ENCODE data around the gene KIF3A. TPM values are rescaled to one million over a fixed set of nuclear protein-coding genes. Genes with fewer than 3 reads are reported as not detected.
"Not testable (repeated sequence)": the region's sequence is repeated elsewhere in the genome, so short reads cannot be mapped to it uniquely, and the experiment has no call there.

The KIF3A gene
- total RNA-seq, 2 donors from 2014 or later = 5.9 to 14.0 TPM

DNA sequence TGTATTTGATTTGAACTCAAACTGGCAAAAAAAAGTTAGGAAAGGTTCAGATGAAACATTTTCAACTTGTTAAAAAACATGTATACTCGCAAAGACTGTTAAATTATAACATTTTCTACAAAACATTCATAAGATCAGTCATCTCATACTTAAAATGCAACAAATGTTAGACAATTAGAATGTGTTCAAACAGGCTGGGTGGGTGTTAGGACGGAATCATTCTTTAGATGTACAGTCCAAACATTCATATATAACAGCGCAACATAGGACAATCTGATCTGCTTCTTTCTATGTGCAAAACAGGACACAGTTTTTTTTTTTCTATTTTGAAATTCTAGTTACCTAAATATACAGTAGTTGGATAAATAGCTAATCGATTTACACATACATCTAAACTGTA, 41.4 kb downstream of the KIF3A start:
- no peaks in the 10 kb centered on the region for H3K4me1 ChIP-seq (replicated peaks)
- intact Hi-C loops (cut with DNase I) = no loop called here
- no peak for TF ChIP-seq POLR2AphosphoS5 (IDR thresholded peaks at IDR 0.05)
- TF ChIP-seq POLR2A (IDR thresholded peaks at IDR 0.05) = no peak
- no peak for TF ChIP-seq CTCF (IDR thresholded peaks at IDR 0.05)
- no peaks in the 10 kb centered on the region for H3K27me3 ChIP-seq (replicated peaks; ENCODE audit: insufficient read depth)
- no peak overlapping the region for H3K4me3 ChIP-seq
- no peaks in the 10 kb centered on the region for H3K9me3 ChIP-seq
- H3K27ac ChIP-seq = no peak overlapping the region
- no peaks in the 10 kb centered on the region for H3K36me3 ChIP-seq
- 89% methylated on average over 4 of the region's 4 CpGs for WGBS
- no peak for DNase-seq (ENCODE audit: low spot score)

DNA sequence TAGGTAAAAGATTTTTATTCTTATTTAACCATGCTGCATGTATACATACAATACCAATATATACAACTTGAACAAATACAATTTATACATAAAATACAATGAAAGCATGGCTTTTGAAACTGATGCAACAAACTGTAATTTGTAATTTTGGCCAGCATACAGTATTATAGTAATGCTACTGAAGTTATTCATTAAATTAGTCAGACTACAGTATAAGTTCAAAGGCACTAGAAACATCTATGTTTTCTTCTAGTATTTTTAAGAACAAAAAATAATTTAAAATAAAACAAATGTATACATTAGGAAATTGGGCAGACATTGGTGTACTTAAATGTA, 44.7 kb downstream of the KIF3A start:
- Histone ChIP-seq H3K36me3 (no peaks in the 10 kb centered on the region), H3K9me3 (no peaks in the 10 kb centered on the region), H3K4me1 (replicated peaks) (no peaks in the 10 kb centered on the region), H3K4me3 (no peak overlapping the region), H3K27me3 (replicated peaks; ENCODE audit: insufficient read depth) (no peaks in the 10 kb centered on the region), H3K27ac (no peak overlapping the region)
- DNase-seq (ENCODE audit: low spot score) = no peak
- TF ChIP-seq POLR2AphosphoS5 (IDR thresholded peaks at IDR 0.05) (no peak), CTCF (IDR thresholded peaks at IDR 0.05) (no peak), POLR2A (IDR thresholded peaks at IDR 0.05) (no peak)
- intact Hi-C loops (cut with DNase I) = no loop called here

GRCh38 chr5:132691755-132692631, 45.4 kb downstream of the KIF3A start:
- WGBS = 80% methylated on average over 5 of the region's 5 CpGs
- H3K9me3 ChIP-seq; H3K4me3 ChIP-seq; H3K4me1 ChIP-seq (replicated peaks); H3K36me3 ChIP-seq; intact Hi-C loops (cut with DNase I); H3K27ac ChIP-seq; DNase-seq (ENCODE audit: low spot score); H3K27me3 ChIP-seq (replicated peaks; ENCODE audit: insufficient read depth): not testable (repeated sequence)

- Histone ChIP-seq H3K9me3 (no peaks in the 10 kb centered on the region), H3K27me3 (replicated peaks; ENCODE audit: insufficient read depth) (no peaks in the 10 kb centered on the region), H3K4me3 (no peak overlapping the region), H3K36me3 (no peaks in the 10 kb centered on the region), H3K27ac (no peak overlapping the region), H3K4me1 (replicated peaks) (no peaks in the 10 kb centered on the region)
- WGBS = 98% methylated on average over 3 of the region's 3 CpGs
- TF ChIP-seq POLR2A (IDR thresholded peaks at IDR 0.05) (no peak), POLR2AphosphoS5 (IDR thresholded peaks at IDR 0.05) (no peak), CTCF (IDR thresholded peaks at IDR 0.05) (no peak)
- intact Hi-C loops (cut with DNase I) = no loop called here
- DNase-seq (ENCODE audit: low spot score) = no peak
Measured at GRCh38 chr5:132690156-132690555, 47.2 kb downstream of the KIF3A start.

DNA sequence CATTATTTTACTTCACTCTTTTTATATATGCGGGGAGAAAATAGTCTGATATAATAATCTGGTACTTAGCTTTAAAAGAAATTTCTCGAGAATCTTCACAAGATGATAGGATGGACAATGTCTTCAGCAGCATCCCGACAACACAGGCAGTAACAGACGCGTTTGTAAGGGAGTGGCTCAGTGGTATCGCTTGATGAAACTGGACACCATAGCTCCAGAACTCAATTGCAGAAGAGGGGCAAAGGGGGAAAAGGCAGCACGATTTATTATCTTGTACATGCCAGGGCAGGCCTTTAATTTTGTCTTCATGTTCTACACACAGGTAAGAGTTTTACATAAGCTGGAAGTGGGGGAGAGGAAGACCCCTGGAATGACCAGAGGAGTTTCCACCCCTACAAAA, 47.8 kb downstream of the KIF3A start:
- intact Hi-C loops (cut with DNase I) = no loop called here
- H3K27ac ChIP-seq = no peak overlapping the region
- 48% methylated on average over 7 of the region's 7 CpGs for WGBS

More for the DNA sequence above, 47.8 kb downstream of the KIF3A start:
- H3K4me3 ChIP-seq = no peak overlapping the region
- TF ChIP-seq POLR2A (IDR thresholded peaks at IDR 0.05) (no peak), POLR2AphosphoS5 (IDR thresholded peaks at IDR 0.05) (no peak), CTCF (IDR thresholded peaks at IDR 0.05) (no peak)
- no peak for DNase-seq (ENCODE audit: low spot score)
- no peaks in the 10 kb centered on the region for H3K27me3 ChIP-seq (replicated peaks; ENCODE audit: insufficient read depth)
- H3K4me1 ChIP-seq (replicated peaks) = no peaks in the 10 kb centered on the region
- H3K36me3 ChIP-seq = no peaks in the 10 kb centered on the region
- no peaks in the 10 kb centered on the region for H3K9me3 ChIP-seq

Data from prostate gland (tissue), 2 donors.